GM20000 (cell line): ENCODE measurements around the gene ANKRD63.

Source experiments
- DNase-seq: peaks from one replicate; pipeline ENCODE4 v3.0.0; 2012; ENCODE audit warnings: low spot score
- TF ChIP-seq, protein P1 (sequence below): IDR thresholded peaks from 2 replicates; pipeline ENCODE4 v1.5.1; 2012; ENCODE audit warnings: mild to moderate bottlenecking, control low read depth; ENCODE audit errors: extremely low read depth, missing control alignments

ANKRD63 gene

DNA sequence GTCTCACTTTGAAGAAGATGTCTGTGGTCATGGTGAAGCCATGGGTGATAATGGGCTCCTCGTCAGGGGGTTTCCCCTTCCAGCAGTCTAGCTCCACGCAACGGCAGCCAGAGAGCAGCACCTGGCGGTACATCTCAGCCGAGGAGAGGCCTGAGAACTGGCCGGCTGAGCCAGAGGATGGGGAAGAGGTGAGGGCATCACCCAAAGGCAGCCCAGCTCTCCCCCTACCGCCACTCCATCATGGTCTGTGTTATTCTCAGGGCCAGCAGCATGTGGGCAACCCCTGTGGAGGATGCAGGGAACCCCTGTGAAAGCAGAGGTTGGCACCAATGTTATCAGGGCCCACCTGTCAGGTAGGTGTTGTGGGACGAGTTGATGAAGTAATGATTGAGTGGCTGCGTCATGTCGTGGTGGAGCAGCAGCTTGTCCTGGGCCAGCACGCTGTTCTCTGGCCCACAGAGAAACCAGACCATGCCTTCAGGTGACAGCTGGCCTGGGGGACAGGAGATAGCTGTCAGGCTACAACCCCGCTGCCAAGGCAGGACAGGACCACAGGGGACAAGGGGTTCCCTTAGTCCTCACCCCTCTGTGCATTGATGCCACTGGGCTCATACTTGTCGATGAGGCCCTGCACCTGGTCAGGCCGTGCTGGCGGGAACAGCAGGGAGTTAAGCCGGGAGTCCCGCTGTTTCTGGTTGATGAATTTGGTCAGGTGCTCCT, 15.5 kb upstream of the ANKRD63 start:
- TF ChIP-seq, protein P1, sequence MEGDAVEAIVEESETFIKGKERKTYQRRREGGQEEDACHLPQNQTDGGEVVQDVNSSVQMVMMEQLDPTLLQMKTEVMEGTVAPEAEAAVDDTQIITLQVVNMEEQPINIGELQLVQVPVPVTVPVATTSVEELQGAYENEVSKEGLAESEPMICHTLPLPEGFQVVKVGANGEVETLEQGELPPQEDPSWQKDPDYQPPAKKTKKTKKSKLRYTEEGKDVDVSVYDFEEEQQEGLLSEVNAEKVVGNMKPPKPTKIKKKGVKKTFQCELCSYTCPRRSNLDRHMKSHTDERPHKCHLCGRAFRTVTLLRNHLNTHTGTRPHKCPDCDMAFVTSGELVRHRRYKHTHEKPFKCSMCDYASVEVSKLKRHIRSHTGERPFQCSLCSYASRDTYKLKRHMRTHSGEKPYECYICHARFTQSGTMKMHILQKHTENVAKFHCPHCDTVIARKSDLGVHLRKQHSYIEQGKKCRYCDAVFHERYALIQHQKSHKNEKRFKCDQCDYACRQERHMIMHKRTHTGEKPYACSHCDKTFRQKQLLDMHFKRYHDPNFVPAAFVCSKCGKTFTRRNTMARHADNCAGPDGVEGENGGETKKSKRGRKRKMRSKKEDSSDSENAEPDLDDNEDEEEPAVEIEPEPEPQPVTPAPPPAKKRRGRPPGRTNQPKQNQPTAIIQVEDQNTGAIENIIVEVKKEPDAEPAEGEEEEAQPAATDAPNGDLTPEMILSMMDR, result no peak
- DNase-seq, result no peak

GRCh38 chr15:40297356-40297755, 14.5 kb upstream of the ANKRD63 start:
- DNase-seq, result no peak
- TF ChIP-seq, protein P1, result no peak

DNA sequence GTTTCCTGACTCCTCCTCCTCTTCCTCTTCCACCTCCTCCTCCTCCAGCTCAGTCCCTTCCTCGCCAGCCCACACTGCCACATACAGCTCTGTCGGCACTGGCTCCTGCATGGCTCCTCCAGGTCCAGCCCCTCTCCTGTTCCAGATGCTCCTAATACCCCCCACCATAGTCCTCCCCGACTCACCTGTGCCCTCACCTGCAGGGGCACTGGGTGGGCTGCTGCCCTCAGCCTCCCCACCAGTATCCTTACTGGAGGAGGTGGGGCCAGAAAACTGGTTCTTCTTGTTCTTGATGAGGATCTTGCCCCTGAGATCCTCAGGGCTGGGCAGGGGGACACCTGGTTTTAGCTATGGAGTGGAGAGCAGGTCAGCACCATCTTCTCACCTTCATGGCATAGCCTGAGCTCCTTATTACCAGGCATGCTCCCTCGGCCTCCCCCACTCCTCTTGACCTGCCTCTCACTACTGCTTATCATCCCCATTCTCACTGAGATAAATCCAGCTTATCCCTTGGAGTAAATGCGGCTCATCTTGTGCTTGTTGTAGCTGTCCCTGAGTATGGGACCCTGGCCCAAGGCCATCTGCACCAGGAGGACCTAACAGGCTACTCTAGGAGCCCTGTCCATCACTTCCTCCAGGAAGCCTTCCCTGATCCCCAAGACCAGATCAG, 13.8 kb upstream of the ANKRD63 start:
- TF ChIP-seq, protein P1, result no peak
- no peak for DNase-seq

- DNase-seq, result no peak
- TF ChIP-seq, protein P1, result no peak
Observed at GRCh38 chr15:40295877-40296560, 13.2 kb upstream of the ANKRD63 start.

GRCh38 chr15:40295297-40295696, 12.4 kb upstream of the ANKRD63 start:
- DNase-seq, result peak; percentile 15
- TF ChIP-seq, protein P1, result no peak

DNA sequence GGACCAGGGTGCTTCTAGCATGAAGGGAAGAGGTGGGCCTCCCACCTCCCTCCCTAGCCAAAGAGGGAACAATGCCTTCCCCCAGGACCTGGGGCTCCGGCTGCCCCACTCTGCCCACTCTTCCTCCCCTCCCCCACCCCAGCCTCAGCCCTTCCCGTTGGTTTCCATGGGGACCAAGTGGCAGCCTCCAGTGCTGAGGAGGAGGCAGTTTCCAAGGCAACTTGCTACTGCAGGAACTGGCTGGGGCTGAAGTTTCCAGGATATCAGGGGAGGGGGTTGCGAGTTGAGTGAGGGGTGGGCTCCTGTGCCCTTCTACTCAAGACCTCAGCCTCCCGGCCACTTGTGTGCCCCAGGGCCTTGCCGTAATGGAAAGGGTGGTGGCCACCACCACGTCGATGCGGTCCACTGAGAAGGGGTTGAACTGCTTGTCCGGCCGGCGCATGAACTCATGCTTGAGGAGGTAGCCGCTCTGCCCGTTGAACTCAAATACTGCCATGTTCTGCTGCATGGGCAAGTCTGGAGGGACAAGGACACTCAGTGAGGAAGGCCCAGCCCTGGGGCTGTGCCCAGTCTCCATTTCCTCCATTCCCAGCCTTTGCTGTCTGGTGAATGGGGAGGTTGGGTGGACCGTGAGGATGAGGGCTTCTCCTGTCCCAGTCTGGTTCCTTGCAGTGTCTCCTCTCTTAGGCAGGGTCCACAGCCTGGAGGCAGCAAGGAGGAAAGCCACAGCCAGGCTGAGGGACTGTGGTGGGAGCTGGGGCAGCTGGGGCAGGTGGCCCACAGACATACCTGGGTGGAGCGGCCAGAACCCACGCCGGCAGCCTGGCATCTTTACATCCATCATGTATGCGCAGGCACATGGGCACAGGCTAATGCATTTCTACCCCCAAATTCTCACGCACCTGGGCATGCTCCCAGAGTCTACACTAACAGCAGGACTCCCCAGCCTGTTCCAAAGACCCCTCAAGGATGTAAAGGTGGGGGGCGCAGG, 11.3 kb upstream of the ANKRD63 start:
- DNase-seq, result no peak
- TF ChIP-seq, protein P1, result no peak
